Panc1 (cell line): Measurements from ENCODE around the gene GOLGA2.

Experiments used
- CTCF ChIP-seq: fragments of 450-650 bp; IDR thresholded peaks from 2 replicates; pipeline ENCODE4 v1.5.1; 2017; ENCODE audit warnings: mild to moderate bottlenecking
- POLR2AphosphoS5 ChIP-seq: IDR thresholded peaks from 2 replicates; pipeline ENCODE4 v1.6.1; 2012; ENCODE audit warnings: mild to moderate bottlenecking, low read depth, low read length, moderate library complexity
- REST ChIP-seq, 2 experiments: IDR thresholded peaks; 2 replicates each; pipeline ENCODE4 v1.6.1; 2011 to 2012; ENCODE audit warnings: low read depth in 2 of 2, control low read depth in 1 of 2, low read length in 1 of 2, mild to moderate bottlenecking in 1 of 2, moderate library complexity in 1 of 2; ENCODE audit not compliant: insufficient read depth in 1 of 2
- SIN3A ChIP-seq: IDR thresholded peaks from 2 replicates; pipeline ENCODE4 v1.6.1; 2012; ENCODE audit warnings: low read depth, mild to moderate bottlenecking, low read length, moderate library complexity, borderline replicate concordance; ENCODE audit not compliant: insufficient read depth
- TCF7L2 ChIP-seq: IDR thresholded peaks from 2 replicates; pipeline ENCODE4 v1.6.1; 2011; ENCODE audit warnings: mild to moderate bottlenecking, low read depth, low read length, inconsistent platforms

DNA sequence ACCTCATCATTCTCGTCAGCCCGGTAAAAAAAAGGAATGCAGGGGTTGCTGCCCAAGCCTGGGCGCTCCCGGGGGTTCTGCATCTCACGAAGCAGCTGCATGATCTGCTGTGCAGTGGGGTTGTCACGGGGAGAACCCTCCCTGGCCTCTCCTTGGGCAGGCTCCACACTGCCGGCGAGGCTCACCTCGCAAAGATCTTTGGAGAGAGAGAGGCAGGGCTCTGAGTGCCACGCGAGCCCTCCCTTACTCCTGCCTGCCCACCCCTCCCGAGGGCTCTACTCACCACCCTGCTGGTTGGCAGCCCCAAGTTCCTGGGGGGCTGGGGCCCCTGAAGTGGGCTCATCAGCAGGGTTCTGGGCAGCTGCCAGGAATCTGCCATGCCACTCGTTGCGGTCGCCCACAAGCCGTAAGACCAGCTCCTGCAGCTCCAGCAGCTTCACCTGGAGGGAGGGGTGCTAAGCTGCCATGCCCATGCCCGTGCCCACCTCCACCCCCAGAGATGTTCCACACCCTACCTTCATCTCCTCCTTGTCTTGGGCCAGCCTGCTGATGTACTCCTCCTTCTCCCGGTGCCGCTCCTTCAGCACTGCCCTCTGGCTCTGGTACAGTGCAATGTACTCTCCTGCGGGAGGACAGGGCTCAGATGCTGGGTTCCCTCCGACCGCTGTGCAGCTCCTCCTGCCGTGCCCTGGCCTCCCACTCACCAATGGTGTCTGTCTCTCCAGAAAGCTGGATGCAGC is 18.6 kb downstream of the GOLGA2 start:
- TF ChIP-seq CTCF: no peak
- no peak for TF ChIP-seq POLR2AphosphoS5
- no peak for TF ChIP-seq TCF7L2
- no peak for TF ChIP-seq REST (IDR thresholded peaks at IDR 0.05; ENCODE audit: insufficient read depth in 1 of 2, low read depth in 2 of 2, low read length in 1 of 2)
- TF ChIP-seq SIN3A: no peak
